HCT116 (cell line): Measurements from ENCODE around the gene OR8D2. TPM values are rescaled to one million over a fixed set of nuclear protein-coding genes. Genes with fewer than 3 reads are reported as not detected.

ENCODE experiments used
- ATAC-seq: fragments of 200-7000 bp; cut with Tn5 transposase; 2 replicates; pipeline ENCODE4 v1.9.1; 2020; ENCODE audit warnings: mild to moderate bottlenecking, moderate library complexity
- BruUV-seq: library from RNA; stranded (reverse); fragments of 400-500 nt; replicated peaks from 2 replicates; lab custom pipeline; 2021; lab: Mats Ljungman, UMichigan
- CTCF ChIA-PET: fragments of 300-600 bp; sonication (Branson Sonifier 250); formaldehyde crosslinking; loops from one replicate; lab custom pipeline; 2021; ENCODE audit warnings: antibody characterized with exemption; lab: Charles Lee
- POLR2A ChIA-PET: fragments of 300-600, 350-600 bp; sonication (Branson Sonifier 250); formaldehyde crosslinking; loops from one replicate; lab custom pipeline; 2021; ENCODE audit warnings: antibody characterized with exemption; lab: Charles Lee
- RAD21 ChIA-PET, 2 experiments: fragments of 300-600 bp; sonication (Branson Sonifier 250); formaldehyde crosslinking; loops; one replicate each; lab custom pipeline; 2023; ENCODE audit warnings: low total read pairs in 2 of 2; ENCODE audit not compliant: uncharacterized antibody in 2 of 2, unreplicated experiment in 2 of 2, low non-redundant PET in 1 of 2; lab: Charles Lee
- DNase-seq: peaks from one replicate; pipeline ENCODE4 v3.0.0-alpha.2; 2010; ENCODE audit warnings: low read depth, low spot score
- H2AFZ ChIP-seq: fragments of 200-600 bp; shearing (Covaris generic), sonication (generic); 2 replicates; pipeline ENCODE4 v1.6.1; 2017; ENCODE audit warnings: low read depth, mixed run types, mixed read lengths, antibody characterized with exemption, low read length; ENCODE audit not compliant: poor library complexity, severe bottlenecking
- H3K27ac ChIP-seq: 2 replicates; pipeline ENCODE4 v1.5.1; 2012; ENCODE audit warnings: low read depth, low read length
- H3K27me3 ChIP-seq: fragments of 200-600 bp; sonication (generic); 2 replicates; pipeline ENCODE4 v1.6.1; 2016; ENCODE audit warnings: mixed run types, low read length, mixed read lengths; ENCODE audit not compliant: insufficient read depth
- H3K36me3 ChIP-seq, 2 experiments: fragments of 200-500 bp in 1 of 2; fragments of 200-600 bp in 1 of 2; sonication (Bioruptor generic) in 1 of 2; sonication (generic) in 1 of 2; 2 replicates each; pipeline versions ENCODE4 v1.5.1 to v1.6.1; 2014 to 2016; ENCODE audit warnings: low read length in 2 of 2, inconsistent platforms in 1 of 2, mixed read lengths in 1 of 2, mixed run types in 1 of 2; ENCODE audit not compliant: insufficient read depth in 2 of 2, control insufficient read depth in 1 of 2
- H3K4me1 ChIP-seq, 2 experiments: fragments of 200-600 bp in 1 of 2; sonication (generic) in 1 of 2; 2 replicates each; pipeline versions ENCODE4 v1.5.1 to v1.6.1; 2012 to 2017; ENCODE audit warnings: low read length in 2 of 2, inconsistent platforms in 1 of 2, mild to moderate bottlenecking in 1 of 2, mixed read lengths in 1 of 2, mixed run types in 1 of 2, moderate library complexity in 1 of 2; ENCODE audit not compliant: insufficient read depth in 2 of 2, control insufficient read depth in 1 of 2
- H3K4me2 ChIP-seq: fragments of 200-600 bp; sonication (generic); 2 replicates; pipeline ENCODE4 v1.6.1; 2017; ENCODE audit warnings: mixed run types, low read length, mixed read lengths
- H3K4me3 ChIP-seq, 2 experiments: fragments of 200-600 bp in 1 of 2; sonication (generic) in 1 of 2; replicated peaks in 1 of 2; 2 replicates each; pipeline ENCODE4 v1.5.1; 2011 to 2016; ENCODE audit warnings: low read length in 2 of 2, control low read depth in 1 of 2, low read depth in 1 of 2, mild to moderate bottlenecking in 1 of 2, mixed read lengths in 1 of 2, mixed run types in 1 of 2
- H3K79me2 ChIP-seq: fragments of 200-600 bp; sonication (generic); 2 replicates; pipeline ENCODE4 v1.6.1; 2017; ENCODE audit warnings: mild to moderate bottlenecking, mixed run types, low read length, moderate library complexity, mixed read lengths; ENCODE audit not compliant: insufficient read depth
- H3K9ac ChIP-seq: fragments of 200-600 bp; sonication (generic); 2 replicates; pipeline ENCODE4 v1.6.1; 2016; ENCODE audit warnings: low read length, mixed read lengths
- H3K9me2 ChIP-seq: fragments of 200-600 bp; sonication (generic), shearing (Covaris generic); 2 replicates; pipeline ENCODE4 v1.6.1; 2017; ENCODE audit warnings: mixed run types, mild to moderate bottlenecking, moderate library complexity; ENCODE audit not compliant: insufficient read depth
- H3K9me3 ChIP-seq, 2 experiments: fragments of 200-500 bp in 1 of 2; fragments of 200-600 bp in 1 of 2; sonication (Bioruptor generic) in 1 of 2; sonication (generic) in 1 of 2; 2 replicates each; pipeline ENCODE4 v1.6.1; 2014 to 2017; ENCODE audit warnings: low read length in 2 of 2, mixed read lengths in 2 of 2, inconsistent platforms in 1 of 2, low read depth in 1 of 2, mild to moderate bottlenecking in 1 of 2, mixed run types in 1 of 2, moderate library complexity in 1 of 2; ENCODE audit not compliant: control insufficient read depth in 1 of 2, insufficient read depth in 1 of 2
- H4K20me1 ChIP-seq: fragments of 200-600 bp; sonication (generic), shearing (Covaris generic); 2 replicates; pipeline ENCODE4 v1.6.1; 2017; ENCODE audit warnings: mixed run types, mild to moderate bottlenecking, moderate library complexity; ENCODE audit not compliant: insufficient read depth
- CEBPB ChIP-seq: IDR thresholded peaks from 2 replicates; pipeline ENCODE4 v1.6.1; 2012; ENCODE audit warnings: low read depth
- ELF1 ChIP-seq: IDR thresholded peaks from 2 replicates; pipeline ENCODE4 v1.6.1; 2012; ENCODE audit warnings: low read depth, borderline replicate concordance
- FOSL1 ChIP-seq: IDR thresholded peaks from 2 replicates; pipeline ENCODE4 v1.6.1; 2012; ENCODE audit warnings: low read depth
- JUND ChIP-seq: IDR thresholded peaks from 2 replicates; pipeline ENCODE4 v1.6.1; 2012
- POLR2A ChIP-seq: IDR thresholded peaks from 2 replicates; pipeline ENCODE4 v1.7.0; 2011; ENCODE audit warnings: borderline replicate concordance; ENCODE audit not compliant: insufficient read depth, insufficient read length; ENCODE audit errors: extremely low read depth
- RAD21 ChIP-seq: IDR thresholded peaks from 2 replicates; pipeline ENCODE4 v1.6.1; 2012; ENCODE audit warnings: low read depth, mild to moderate bottlenecking
- SRF ChIP-seq: IDR thresholded peaks from 2 replicates; pipeline ENCODE4 v1.6.1; 2012; ENCODE audit warnings: low read depth
- TCF7L2 ChIP-seq: IDR thresholded peaks from 2 replicates; pipeline ENCODE4 v1.7.0; 2011; ENCODE audit warnings: borderline replicate concordance, inconsistent platforms; ENCODE audit not compliant: insufficient read depth, insufficient read length; ENCODE audit errors: extremely low read depth
- YY1 ChIP-seq: IDR thresholded peaks from 2 replicates; pipeline ENCODE4 v1.6.1; 2011; ENCODE audit warnings: low read length, low read depth, moderate library complexity, mild to moderate bottlenecking; ENCODE audit not compliant: insufficient replicate concordance; ENCODE audit errors: extremely low read depth
- ZFX ChIP-seq: fragments of 450-650 bp; IDR thresholded peaks from 2 replicates; pipeline ENCODE4 v1.6.1; 2017
- ZNF274 ChIP-seq: fragments of 200-500 bp; sonication (Bioruptor generic); IDR thresholded peaks from 2 replicates; pipeline ENCODE4 v1.6.1; 2014; ENCODE audit warnings: mild to moderate bottlenecking, low read depth, low read length, inconsistent platforms
- intact Hi-C: fragments of 100-400 bp; cut with micrococcal nuclease; formaldehyde crosslinking; loops from 2 replicates; pipeline ENCODE4 v1.10.0; 2022
- total RNA-seq: library from RNA; stranded (reverse); gene quantifications from one replicate; pipeline ENCODE4 v1.2.1, GENCODE V29; 2021; ENCODE audit not compliant: unreplicated experiment
- TF ChIP-seq, protein P1 (sequence below): IDR thresholded peaks from 2 replicates; pipeline ENCODE4 v1.6.1; 2012
- TF ChIP-seq, protein P2 (sequence below): IDR thresholded peaks from 2 replicates; pipeline ENCODE4 v1.6.1; 2011; ENCODE audit warnings: mild to moderate bottlenecking, low read length, moderate library complexity; ENCODE audit not compliant: insufficient replicate concordance; ENCODE audit errors: extremely low read depth
- TF ChIP-seq, protein P3 (sequence below): IDR thresholded peaks from 2 replicates; pipeline ENCODE4 v1.6.1; 2012

OR8D2 gene
- total RNA-seq, 1 experiment from 2014 or later = not detected

DNA sequence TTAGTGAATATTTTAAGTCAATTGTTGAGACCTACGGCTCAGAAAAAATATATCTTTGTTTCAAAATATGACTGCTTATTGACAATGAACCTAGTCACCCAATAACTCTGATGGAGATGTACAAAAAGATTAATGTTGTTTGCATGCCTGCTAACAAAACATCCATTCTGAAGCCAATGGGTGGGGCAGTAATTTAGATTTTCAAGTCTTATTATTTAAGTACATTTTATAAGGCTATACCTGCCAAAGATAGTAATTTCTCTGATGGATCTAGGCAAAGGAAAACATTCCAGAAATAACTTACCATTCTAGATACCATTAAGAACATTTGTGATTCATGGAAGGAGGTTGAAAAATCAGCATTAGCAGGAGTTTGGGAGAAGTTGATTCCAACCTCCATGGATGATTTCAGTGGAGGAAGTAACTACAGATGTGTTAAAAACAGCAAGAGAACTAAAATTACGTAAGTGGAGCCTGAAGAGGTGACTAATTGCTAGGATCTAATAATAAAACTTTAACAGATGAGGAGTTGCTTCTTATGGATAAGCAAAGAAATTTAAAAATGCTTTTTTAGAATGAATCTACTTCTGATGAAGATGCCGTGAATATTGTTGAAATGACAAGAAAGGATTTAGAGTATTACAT is 26.4 kb upstream of the OR8D2 start:
- H3K4me2 ChIP-seq = no peak overlapping the region
- BruUV-seq = no TSS peak
- no peaks in the 10 kb centered on the region for H3K9me2 ChIP-seq
- no peak overlapping the region for H2AFZ ChIP-seq
- no peaks in the 10 kb centered on the region for H3K36me3 ChIP-seq
- H3K9ac ChIP-seq = no peak overlapping the region
- POLR2A ChIA-PET = no interaction called here
- H4K20me1 ChIP-seq = no peaks in the 10 kb centered on the region
- CTCF ChIA-PET = no interaction called here
- no peak overlapping the region for H3K27ac ChIP-seq
- H3K9me3 ChIP-seq = no peaks in the 10 kb centered on the region
- intact Hi-C loops = no loop called here
- DNase-seq = no peak
- no peaks in the 10 kb centered on the region for H3K79me2 ChIP-seq
- TF ChIP-seq JUND (no peak), TCF7L2 (no peak), ZFX (no peak), FOSL1 (no peak)
- TF ChIP-seq, protein P1, sequence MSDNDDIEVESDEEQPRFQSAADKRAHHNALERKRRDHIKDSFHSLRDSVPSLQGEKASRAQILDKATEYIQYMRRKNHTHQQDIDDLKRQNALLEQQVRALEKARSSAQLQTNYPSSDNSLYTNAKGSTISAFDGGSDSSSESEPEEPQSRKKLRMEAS = no peak
- TF ChIP-seq, all 23 proteins: peak for 0
- no peak for ATAC-seq
- H3K4me1 ChIP-seq = no peaks in the 10 kb centered on the region
- H3K4me3 ChIP-seq = no peak overlapping the region
- RAD21 ChIA-PET = no interaction called here
- peaks cover 7% of the 10 kb centered on the region; the same call in 1 of the 2 replicates for H3K27me3 ChIP-seq

GRCh38 chr11:124344346-124344745 is 24.3 kb upstream of the OR8D2 start:
- CTCF ChIA-PET = no interaction called here
- Histone ChIP-seq H3K4me2 (no peak overlapping the region), H3K4me3 (no peak overlapping the region), H2AFZ (no peak overlapping the region), H4K20me1 (no peaks in the 10 kb centered on the region), H3K9me3 (no peaks in the 10 kb centered on the region), H3K27me3 (peaks cover 17% of the 10 kb centered on the region; the same call in 1 of the 2 replicates), H3K79me2 (no peaks in the 10 kb centered on the region), H3K9me2 (no peaks in the 10 kb centered on the region), H3K27ac (no peak overlapping the region), H3K9ac (no peak overlapping the region), H3K36me3 (no peaks in the 10 kb centered on the region), H3K4me1 (no peaks in the 10 kb centered on the region)
- no TSS peak for BruUV-seq
- TF ChIP-seq ELF1 (no peak), ZNF274 (no peak), YY1 (no peak), CEBPB (no peak), RAD21 (no peak), SRF (no peak), POLR2A (no peak)
- TF ChIP-seq, protein P2, sequence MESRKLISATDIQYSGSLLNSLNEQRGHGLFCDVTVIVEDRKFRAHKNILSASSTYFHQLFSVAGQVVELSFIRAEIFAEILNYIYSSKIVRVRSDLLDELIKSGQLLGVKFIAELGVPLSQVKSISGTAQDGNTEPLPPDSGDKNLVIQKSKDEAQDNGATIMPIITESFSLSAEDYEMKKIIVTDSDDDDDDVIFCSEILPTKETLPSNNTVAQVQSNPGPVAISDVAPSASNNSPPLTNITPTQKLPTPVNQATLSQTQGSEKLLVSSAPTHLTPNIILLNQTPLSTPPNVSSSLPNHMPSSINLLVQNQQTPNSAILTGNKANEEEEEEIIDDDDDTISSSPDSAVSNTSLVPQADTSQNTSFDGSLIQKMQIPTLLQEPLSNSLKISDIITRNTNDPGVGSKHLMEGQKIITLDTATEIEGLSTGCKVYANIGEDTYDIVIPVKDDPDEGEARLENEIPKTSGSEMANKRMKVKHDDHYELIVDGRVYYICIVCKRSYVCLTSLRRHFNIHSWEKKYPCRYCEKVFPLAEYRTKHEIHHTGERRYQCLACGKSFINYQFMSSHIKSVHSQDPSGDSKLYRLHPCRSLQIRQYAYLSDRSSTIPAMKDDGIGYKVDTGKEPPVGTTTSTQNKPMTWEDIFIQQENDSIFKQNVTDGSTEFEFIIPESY = no peak
- TF ChIP-seq, protein P1 = no peak
- TF ChIP-seq, protein P3, sequence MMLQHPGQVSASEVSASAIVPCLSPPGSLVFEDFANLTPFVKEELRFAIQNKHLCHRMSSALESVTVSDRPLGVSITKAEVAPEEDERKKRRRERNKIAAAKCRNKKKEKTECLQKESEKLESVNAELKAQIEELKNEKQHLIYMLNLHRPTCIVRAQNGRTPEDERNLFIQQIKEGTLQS = no peak
- intact Hi-C loops = no loop called here
- RAD21 ChIA-PET = no interaction called here
- DNase-seq = no peak
- POLR2A ChIA-PET = no interaction called here
- ATAC-seq = no peak
